ENCODE measurements around the gene METTL5. TPM values are rescaled to one million over a fixed set of nuclear protein-coding genes. Genes with fewer than 3 reads are reported as not detected.
A peak's percentile ranks its signal among the peaks of the same experiment; 100 is the strongest.
"Not testable (repeated sequence)": the region's sequence is repeated elsewhere in the genome, so short reads cannot be mapped to it uniquely, and the experiment has no call there.

Gene METTL5
- polyA plus RNA-seq, 3 donors: 11.1 to 60.8 (median 51.0) TPM

DNA sequence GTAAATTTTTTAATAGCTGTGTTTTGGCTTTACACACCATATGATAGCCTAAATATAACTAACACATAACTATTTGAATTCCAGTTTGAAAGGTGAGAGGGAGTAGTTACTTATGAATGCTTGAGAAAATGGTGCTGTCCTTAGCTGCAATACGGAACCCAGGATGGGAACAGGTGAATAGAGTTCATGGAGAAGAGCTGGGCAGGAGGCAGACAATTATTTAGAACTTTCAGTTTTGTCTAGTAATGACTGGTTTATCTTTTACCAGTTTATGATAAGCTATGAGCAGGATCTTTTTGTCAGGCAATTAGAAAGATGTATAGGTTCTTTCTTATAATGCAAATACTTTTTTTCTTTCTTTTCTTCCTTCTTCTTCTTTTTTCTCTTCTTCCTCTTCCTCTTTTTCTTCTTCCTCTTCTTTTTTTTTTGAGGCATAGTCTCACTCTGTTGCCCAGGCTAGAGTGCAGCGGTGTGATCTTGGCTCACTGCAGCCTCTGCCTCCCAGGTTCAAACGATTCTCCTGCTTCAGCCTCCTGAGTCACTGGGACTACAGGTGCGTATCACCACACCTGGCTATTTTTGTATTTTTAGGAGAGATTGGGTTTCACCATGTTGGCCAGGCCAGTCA is 28.4 kb upstream of the METTL5 start:
- intact Hi-C loops (cut with micrococcal nuclease): no loop called here

DNA sequence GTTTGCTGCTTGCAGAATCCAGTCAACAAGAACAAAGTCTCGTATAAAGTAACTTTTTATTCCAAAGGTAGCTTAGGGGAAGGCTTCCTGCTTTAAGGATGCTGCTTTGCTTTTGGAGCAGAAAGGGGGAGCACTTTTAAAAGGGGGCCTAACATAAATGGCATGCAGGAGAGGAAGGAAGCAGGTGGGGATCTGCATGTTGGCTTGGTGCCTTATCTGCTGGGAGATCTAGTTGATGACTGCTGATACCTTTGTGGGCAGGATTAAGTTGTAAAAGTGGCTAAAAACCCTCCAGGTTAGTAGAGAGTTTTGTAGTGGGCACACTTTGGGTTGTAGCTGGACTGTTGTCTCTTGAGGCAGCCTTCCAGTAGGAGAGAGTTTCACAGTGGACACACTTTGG is 25.0 kb upstream of the METTL5 start:
- Mint-ChIP-seq H3K27ac (no peak overlapping the region), H3K9me3 (peaks cover 9 to 19% (median 16%) of the 10 kb centered on the region in 7 donors), H3K36me3 (peaks cover 24 to 57% of the 10 kb centered on the region in 2 donors), H3K4me1 (peaks cover 11% of the 10 kb centered on the region), H3K27me3 (ENCODE audit: low read depth in 3 of 3) (no peaks in the 10 kb centered on the region), H3K4me3 (no peak overlapping the region)
- WGBS (ENCODE audit: insufficient coverage): no CpG with 5 or more reads among the region's 1 CpG
- Histone ChIP-seq H3K4me3 (replicated peaks in 1 of 3; ENCODE audit: low read depth in 2 of 3, low read length in 3 of 3) (no peak overlapping the region), H3K4me2 (replicated peaks; ENCODE audit: extremely low read depth, low read length, poor library complexity, severe bottlenecking) (no peak overlapping the region), H3K9ac (ENCODE audit: insufficient read depth, low read length, poor library complexity, severe bottlenecking) (no peak overlapping the region), H3K27me3 (ENCODE audit: control insufficient read depth in 2 of 2, insufficient read depth in 2 of 2, low read length in 2 of 2) (no peaks in the 10 kb centered on the region), H3K4me1 (ENCODE audit: control insufficient read depth in 1 of 2, insufficient read depth in 2 of 2, low read length in 2 of 2) (peaks cover 0 to 3% of the 10 kb centered on the region in 2 donors), H3K9me3 (replicated peaks in 1 of 2; ENCODE audit: control insufficient read depth in 1 of 2, insufficient read depth in 1 of 2, low read length in 2 of 2) (peaks cover 10 to 20% of the 10 kb centered on the region in 2 donors), H3K27ac (ENCODE audit: low read depth in 1 of 2, low read length in 2 of 2) (no peak overlapping the region), H3K79me2 (ENCODE audit: insufficient read depth, low read length) (peaks cover 27% of the 10 kb centered on the region), H3K36me3 (replicated peaks in 1 of 2; ENCODE audit: control insufficient read depth in 1 of 2, insufficient read depth in 2 of 2, low read length in 2 of 2) (peaks cover 4 to 20% of the 10 kb centered on the region in 2 donors), H2AFZ (ENCODE audit: insufficient read depth, low read depth, low read length, poor library complexity, severe bottlenecking) (no peak overlapping the region), H4K20me1 (ENCODE audit: insufficient read depth, low read length) (peaks cover 31% of the 10 kb centered on the region)
- TF ChIP-seq, protein P1, sequence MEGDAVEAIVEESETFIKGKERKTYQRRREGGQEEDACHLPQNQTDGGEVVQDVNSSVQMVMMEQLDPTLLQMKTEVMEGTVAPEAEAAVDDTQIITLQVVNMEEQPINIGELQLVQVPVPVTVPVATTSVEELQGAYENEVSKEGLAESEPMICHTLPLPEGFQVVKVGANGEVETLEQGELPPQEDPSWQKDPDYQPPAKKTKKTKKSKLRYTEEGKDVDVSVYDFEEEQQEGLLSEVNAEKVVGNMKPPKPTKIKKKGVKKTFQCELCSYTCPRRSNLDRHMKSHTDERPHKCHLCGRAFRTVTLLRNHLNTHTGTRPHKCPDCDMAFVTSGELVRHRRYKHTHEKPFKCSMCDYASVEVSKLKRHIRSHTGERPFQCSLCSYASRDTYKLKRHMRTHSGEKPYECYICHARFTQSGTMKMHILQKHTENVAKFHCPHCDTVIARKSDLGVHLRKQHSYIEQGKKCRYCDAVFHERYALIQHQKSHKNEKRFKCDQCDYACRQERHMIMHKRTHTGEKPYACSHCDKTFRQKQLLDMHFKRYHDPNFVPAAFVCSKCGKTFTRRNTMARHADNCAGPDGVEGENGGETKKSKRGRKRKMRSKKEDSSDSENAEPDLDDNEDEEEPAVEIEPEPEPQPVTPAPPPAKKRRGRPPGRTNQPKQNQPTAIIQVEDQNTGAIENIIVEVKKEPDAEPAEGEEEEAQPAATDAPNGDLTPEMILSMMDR (IDR thresholded peaks at IDR 0.05): no peak
- no peak for DNase-seq
- intact Hi-C loops (cut with micrococcal nuclease): no loop called here

More for the DNA sequence above, 28.4 kb upstream of the METTL5 start:
- Histone ChIP-seq H3K9me3 (replicated peaks in 1 of 2; ENCODE audit: control insufficient read depth in 1 of 2, insufficient read depth in 1 of 2, low read length in 2 of 2) (peaks cover 10 to 25% of the 10 kb centered on the region in 2 donors), H2AFZ (ENCODE audit: insufficient read depth, low read depth, low read length, poor library complexity, severe bottlenecking) (no peak overlapping the region), H3K27ac (ENCODE audit: low read depth in 1 of 2, low read length in 2 of 2) (peak overlapping the region in 1 of 2 donors; percentile 9), H3K4me1 (ENCODE audit: control insufficient read depth in 1 of 2, insufficient read depth in 2 of 2, low read length in 2 of 2) (peaks cover 0 to 3% of the 10 kb centered on the region in 2 donors), H4K20me1 (ENCODE audit: insufficient read depth, low read length) (peaks cover 23% of the 10 kb centered on the region), H3K27me3 (ENCODE audit: control insufficient read depth in 2 of 2, insufficient read depth in 2 of 2, low read length in 2 of 2) (no peaks in the 10 kb centered on the region), H3K79me2 (ENCODE audit: insufficient read depth, low read length) (peaks cover 20% of the 10 kb centered on the region), H3K9ac (ENCODE audit: insufficient read depth, low read length, poor library complexity, severe bottlenecking) (no peak overlapping the region), H3K36me3 (replicated peaks in 1 of 2; ENCODE audit: control insufficient read depth in 1 of 2, insufficient read depth in 2 of 2, low read length in 2 of 2) (peaks cover 4 to 20% of the 10 kb centered on the region in 2 donors), H3K4me2 (replicated peaks; ENCODE audit: extremely low read depth, low read length, poor library complexity, severe bottlenecking) (no peak overlapping the region), H3K4me3 (replicated peaks in 1 of 3; ENCODE audit: low read depth in 2 of 3, low read length in 3 of 3) (no peak overlapping the region)
- peaks cover 0 to 3% (median 0%) of the 10 kb centered on the region in 3 donors for H3K27me3 Mint-ChIP-seq (ENCODE audit: low read depth in 3 of 3)
- WGBS (ENCODE audit: insufficient coverage): 100% methylated on average over 1 of the region's 4 CpGs
- H3K4me3 Mint-ChIP-seq: no peak overlapping the region
- TF ChIP-seq, protein P1 (IDR thresholded peaks at IDR 0.05): no peak
- no peak for DNase-seq
- H3K4me1 Mint-ChIP-seq: peaks cover 11% of the 10 kb centered on the region
- H3K27ac Mint-ChIP-seq: peak overlapping the region in 4 of 7 donors; percentile 25 to 38 (median 32)
- H3K9me3 Mint-ChIP-seq: peaks cover 10 to 28% (median 26%) of the 10 kb centered on the region in 7 donors
- peaks cover 24 to 42% of the 10 kb centered on the region in 2 donors for H3K36me3 Mint-ChIP-seq

DNA sequence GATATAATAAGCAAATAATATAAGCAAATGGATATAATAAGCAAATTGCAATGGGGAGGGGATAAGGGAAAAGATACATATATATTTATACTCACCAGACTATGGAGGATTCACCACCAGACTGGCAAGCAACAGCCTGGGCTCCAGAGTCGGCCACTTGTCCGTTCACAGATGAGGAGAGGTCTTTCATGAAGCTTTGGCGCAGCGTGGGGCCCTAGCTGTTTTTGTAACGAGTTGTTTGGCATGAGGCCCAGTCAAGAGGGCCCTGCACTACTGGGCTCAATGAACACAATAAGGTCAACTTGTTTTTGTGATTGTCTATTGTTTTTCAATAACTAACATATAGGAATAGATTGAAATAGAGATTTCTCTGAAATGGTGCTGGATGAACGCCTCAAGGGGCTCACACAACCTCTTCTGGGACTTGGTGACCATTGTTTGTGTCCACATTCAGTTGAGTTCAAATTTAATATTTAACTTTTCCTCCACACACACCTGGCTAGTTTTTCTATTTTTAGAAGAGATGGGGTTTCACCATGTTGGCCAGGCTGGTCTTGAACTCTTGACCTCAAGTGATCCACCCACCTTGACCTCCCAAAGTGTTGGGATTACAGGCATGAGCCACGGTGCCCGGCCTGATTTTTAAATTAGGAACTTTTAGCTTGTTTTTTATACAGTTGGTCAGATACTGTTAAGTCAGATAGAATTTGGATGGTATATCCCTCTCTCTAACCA is 24.4 kb upstream of the METTL5 start:
- H3K4me3 ChIP-seq (replicated peaks in 1 of 3; ENCODE audit: low read depth in 2 of 3, low read length in 3 of 3); H3K27me3 ChIP-seq (ENCODE audit: control insufficient read depth in 2 of 2, insufficient read depth in 2 of 2, low read length in 2 of 2); H3K27ac ChIP-seq (ENCODE audit: low read depth in 1 of 2, low read length in 2 of 2); H3K4me1 ChIP-seq (ENCODE audit: control insufficient read depth in 1 of 2, insufficient read depth in 2 of 2, low read length in 2 of 2); intact Hi-C loops (cut with micrococcal nuclease); H2AFZ ChIP-seq (ENCODE audit: insufficient read depth, low read depth, low read length, poor library complexity, severe bottlenecking); DNase-seq; H3K27me3 Mint-ChIP-seq (ENCODE audit: low read depth in 3 of 3); H3K9ac ChIP-seq (ENCODE audit: insufficient read depth, low read length, poor library complexity, severe bottlenecking); H3K4me2 ChIP-seq (replicated peaks; ENCODE audit: extremely low read depth, low read length, poor library complexity, severe bottlenecking); H3K4me3 Mint-ChIP-seq: not testable (repeated sequence)
- Mint-ChIP-seq H3K4me1 (peaks cover 11% of the 10 kb centered on the region), H3K9me3 (peaks cover 9 to 19% (median 16%) of the 10 kb centered on the region in 7 donors), H3K36me3 (peaks cover 30 to 63% of the 10 kb centered on the region in 2 donors), H3K27ac (peak overlapping the region in 1 of 7 donors; percentile 12)
- WGBS (ENCODE audit: insufficient coverage): 80% methylated on average over 5 of the region's 8 CpGs
- peaks cover 27% of the 10 kb centered on the region for H3K79me2 ChIP-seq (ENCODE audit: insufficient read depth, low read length)
- H3K9me3 ChIP-seq (replicated peaks in 1 of 2; ENCODE audit: control insufficient read depth in 1 of 2, insufficient read depth in 1 of 2, low read length in 2 of 2): peaks cover 10 to 20% of the 10 kb centered on the region in 2 donors
- peaks cover 37% of the 10 kb centered on the region for H4K20me1 ChIP-seq (ENCODE audit: insufficient read depth, low read length)
- H3K36me3 ChIP-seq (replicated peaks in 1 of 2; ENCODE audit: control insufficient read depth in 1 of 2, insufficient read depth in 2 of 2, low read length in 2 of 2): peaks cover 4 to 20% of the 10 kb centered on the region in 2 donors

Measured in CD14-positive monocyte (primary cell).